WTC11 (cell line): Measurements from ENCODE around the gene RWDD4. TPM values are rescaled to one million over a fixed set of nuclear protein-coding genes. Genes with fewer than 3 reads are reported as not detected.
A peak's percentile ranks its signal among the peaks of the same experiment; 100 is the strongest.

ENCODE experiments used
- ATAC-seq: fragments of 200-7000 bp; cut with Tn5 transposase; 2 replicates; pipeline ENCODE4 v1.10.0; 2021; ENCODE audit warnings: mild to moderate bottlenecking, moderate library complexity
- CTCF ChIA-PET: fragments of 300-600 bp; sonication (Branson Sonifier 250); formaldehyde crosslinking; loops from one replicate; lab custom pipeline; 2021; ENCODE audit warnings: antibody characterized with exemption; lab: Charles Lee
- POLR2A ChIA-PET: fragments of 350-600 bp; sonication (Branson Sonifier 250); formaldehyde crosslinking; loops from one replicate; lab custom pipeline; 2021; ENCODE audit warnings: antibody characterized with exemption; lab: Charles Lee
- DNase-seq: peaks from one replicate; pipeline ENCODE4 v3.0.0; 2021; ENCODE audit warnings: low spot score
- H3K27ac Mint-ChIP-seq: 2 replicates; pipeline ENCODE4 v1.8.0; 2021; ENCODE audit warnings: mixed read lengths
- H3K27me3 Mint-ChIP-seq: 2 replicates; pipeline ENCODE4 v1.8.0; 2021; ENCODE audit warnings: low read depth, mild to moderate bottlenecking, moderate library complexity, mixed read lengths
- H3K36me3 Mint-ChIP-seq: 2 replicates; pipeline ENCODE4 v1.8.0; 2021; ENCODE audit warnings: mixed read lengths
- H3K4me1 Mint-ChIP-seq: 2 replicates; pipeline ENCODE4 v1.8.0; 2022; ENCODE audit warnings: mixed read lengths
- H3K4me3 Mint-ChIP-seq: 2 replicates; pipeline ENCODE4 v1.8.0; 2021; ENCODE audit warnings: mild to moderate bottlenecking, moderate library complexity, mixed read lengths
- H3K9me3 Mint-ChIP-seq: 2 replicates; pipeline ENCODE4 v1.8.0; 2021; ENCODE audit warnings: mixed read lengths
- ESRRA ChIP-seq: sonication (generic); formaldehyde crosslinking; IDR thresholded peaks from 2 replicates; pipeline ENCODE4 v1.8.1; 2022; ENCODE audit warnings: mild to moderate bottlenecking, missing genetic modification reagents, borderline replicate concordance
- FOXJ3 ChIP-seq: sonication (generic); formaldehyde crosslinking; IDR thresholded peaks from 2 replicates; pipeline ENCODE4 v1.9.0; 2021; ENCODE audit warnings: missing genetic modification reagents, mild to moderate bottlenecking, borderline replicate concordance
- HMGA2 ChIP-seq: fragments of 250-450 bp; sonication (Bioruptor Pico); IDR thresholded peaks from 2 replicates; pipeline ENCODE4 v1.4.0; 2021; ENCODE audit warnings: mild to moderate bottlenecking, moderate library complexity
- IRF2 ChIP-seq: sonication (generic); formaldehyde crosslinking; IDR thresholded peaks from 2 replicates; pipeline ENCODE4 v1.8.0; 2022; ENCODE audit warnings: low read depth, missing genetic modification reagents, borderline replicate concordance
- KAT7 ChIP-seq: sonication (generic); formaldehyde crosslinking; IDR thresholded peaks from 2 replicates; pipeline ENCODE4 v1.8.1; 2023; ENCODE audit warnings: missing genetic modification reagents, mild to moderate bottlenecking, borderline replicate concordance
- TEAD1 ChIP-seq: sonication (generic); formaldehyde crosslinking; IDR thresholded peaks from 2 replicates; pipeline ENCODE4 v1.8.0; 2022; ENCODE audit warnings: mild to moderate bottlenecking, missing genetic modification reagents
- TEAD4 ChIP-seq: sonication (generic); formaldehyde crosslinking; IDR thresholded peaks from 2 replicates; pipeline ENCODE4 v1.8.0; 2022; ENCODE audit warnings: mild to moderate bottlenecking, missing genetic modification reagents
- ZNF219 ChIP-seq: sonication (generic); formaldehyde crosslinking; IDR thresholded peaks from 2 replicates; pipeline ENCODE4 v1.8.0; 2023; ENCODE audit warnings: missing genetic modification reagents, mild to moderate bottlenecking, borderline replicate concordance
- ZNF317 ChIP-seq: sonication (generic); formaldehyde crosslinking; IDR thresholded peaks from 2 replicates; pipeline ENCODE4 v1.8.1; 2023; ENCODE audit warnings: low read depth, mild to moderate bottlenecking, moderate library complexity, missing genetic modification reagents, borderline replicate concordance
- total RNA-seq: library from RNA; stranded (reverse); gene quantifications from 3 replicates; pipeline ENCODE4 v1.2.3, GENCODE V29; 2021
- TF ChIP-seq, protein P1 (sequence below): fragments of 250-450 bp; sonication (Bioruptor Pico); IDR thresholded peaks from 2 replicates; pipeline ENCODE4 v2.1.2; 2022; ENCODE audit warnings: mild to moderate bottlenecking, moderate library complexity
- TF ChIP-seq, protein P2 (sequence below): fragments of 250-450 bp; sonication (Bioruptor Pico); IDR thresholded peaks from 2 replicates; pipeline ENCODE4 v1.8.0; 2021; ENCODE audit warnings: mild to moderate bottlenecking
- TF ChIP-seq, protein P3 (sequence below): sonication (generic); formaldehyde crosslinking; IDR thresholded peaks from 2 replicates; pipeline ENCODE4 v1.8.0; 2023; ENCODE audit warnings: mild to moderate bottlenecking, missing genetic modification reagents
- TF ChIP-seq, protein P4 (sequence below): sonication (generic); formaldehyde crosslinking; IDR thresholded peaks from 2 replicates; pipeline ENCODE4 v1.8.1; 2023; ENCODE audit warnings: mild to moderate bottlenecking, missing genetic modification reagents, moderate library complexity
- TF ChIP-seq, protein P5 (sequence below): sonication (generic); formaldehyde crosslinking; IDR thresholded peaks from 2 replicates; pipeline ENCODE4 v1.8.0; 2023; ENCODE audit warnings: missing genetic modification reagents

The RWDD4 gene
- total RNA-seq, 1 experiment from 2014 or later, result 17.8 TPM

DNA sequence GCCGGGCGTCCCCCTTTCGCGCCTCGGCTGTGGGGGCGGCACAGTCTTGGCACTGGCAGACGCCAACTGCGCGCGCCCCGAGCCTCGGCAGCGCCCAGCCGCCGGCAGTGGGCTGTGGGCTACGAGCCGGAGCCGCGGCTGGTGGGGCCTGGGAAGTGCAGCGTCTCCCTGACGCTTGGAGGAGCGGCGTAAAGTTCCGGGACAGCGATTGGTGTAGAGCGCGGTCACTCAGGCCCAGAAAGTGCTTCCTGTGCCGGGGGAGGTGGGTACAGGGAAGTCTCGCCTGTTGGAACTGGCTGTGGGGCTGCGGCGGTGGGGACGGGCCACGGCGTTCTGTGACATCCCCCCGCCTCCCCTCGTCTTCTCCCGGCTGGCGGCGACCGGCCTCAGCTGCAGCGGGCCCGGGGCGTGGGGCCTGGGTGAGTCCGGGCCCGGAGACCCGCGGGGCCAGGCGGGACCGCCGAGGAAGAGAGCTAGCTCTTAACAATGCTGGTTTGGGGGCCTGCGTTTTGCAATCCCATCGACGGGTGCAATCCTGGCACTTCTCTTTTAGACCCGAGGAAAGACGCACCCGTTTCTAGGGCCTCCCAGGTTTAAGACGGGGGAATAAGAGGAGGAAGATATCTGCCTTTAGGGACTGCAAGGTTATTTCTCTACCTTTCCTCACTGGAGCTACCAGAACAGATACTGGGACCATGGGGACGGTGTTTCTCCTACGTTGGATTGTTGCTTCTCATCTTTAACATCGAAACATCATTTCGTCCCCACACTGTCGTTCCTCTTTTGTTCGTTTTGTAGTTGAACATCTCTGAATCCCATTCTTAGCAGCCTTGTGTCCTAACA is at the start of gene RWDD4, which contains the start of gene TRAPPC11 (continued):
- no peak for TF ChIP-seq IRF2
- 0 out of 2 replicates have a peak, but pooled peaks have one; percentile 37 for TF ChIP-seq TEAD1 (CRISPR knock-in tag)
- TF ChIP-seq, all 79 proteins: peak for 20

DNA sequence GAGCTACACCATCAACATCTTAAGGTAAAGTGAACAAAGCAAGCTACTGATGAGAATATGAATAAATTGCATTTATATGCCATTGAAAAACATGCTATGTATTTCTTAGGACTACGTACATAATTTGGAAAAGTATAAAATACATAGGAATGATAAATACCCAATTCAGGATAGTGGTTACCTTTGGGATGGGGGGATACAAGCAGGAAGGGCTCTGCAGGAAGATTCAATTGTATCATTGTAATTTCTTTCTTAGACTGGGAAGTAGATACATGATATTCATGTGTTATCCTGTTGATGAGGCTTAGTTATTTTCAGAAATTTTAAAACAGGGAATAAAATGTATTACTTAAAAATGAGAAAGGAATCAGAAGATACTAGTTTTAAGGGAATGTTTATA is 43.5 kb upstream of the RWDD4 start:
- no peak overlapping the region for H3K27ac Mint-ChIP-seq
- TF ChIP-seq HMGA2, result no peak
- POLR2A ChIA-PET, result no interaction called here
- no peak overlapping the region for H3K4me3 Mint-ChIP-seq
- CTCF ChIA-PET, result no interaction called here
- no peaks in the 10 kb centered on the region for H3K4me1 Mint-ChIP-seq
- peaks cover 82% of the 10 kb centered on the region for H3K36me3 Mint-ChIP-seq
- ATAC-seq (no peak), DNase-seq (no peak)
- H3K9me3 Mint-ChIP-seq, result peaks cover 13% of the 10 kb centered on the region
- H3K27me3 Mint-ChIP-seq, result no peaks in the 10 kb centered on the region

DNA sequence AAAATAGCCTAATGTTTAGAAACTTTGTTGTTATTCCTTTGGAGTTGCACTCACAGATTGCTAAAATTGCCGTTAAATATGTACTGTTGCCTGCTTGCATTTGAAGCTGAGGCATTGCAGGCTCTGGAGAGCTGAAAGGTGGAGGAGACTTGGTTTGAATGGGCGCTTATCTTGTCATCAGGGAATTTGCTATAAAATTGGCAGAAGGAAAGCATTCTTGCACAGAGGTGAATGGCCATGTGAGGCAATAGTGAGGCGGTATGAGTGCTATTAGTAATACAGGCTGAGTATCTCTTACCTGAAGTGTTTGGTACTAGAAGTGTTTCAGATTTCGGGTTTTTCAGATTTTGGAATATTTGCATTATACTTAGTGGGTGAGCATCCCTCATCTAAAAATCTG is 41.4 kb upstream of the RWDD4 start:
- ChIA-PET CTCF (no interaction called here), POLR2A (no interaction called here)
- TF ChIP-seq ZNF219 (CRISPR knock-in tag) (no peak), FOXJ3 (CRISPR knock-in tag) (no peak), ZNF317 (CRISPR knock-in tag) (no peak), ESRRA (no peak), TEAD4 (CRISPR knock-in tag) (no peak), KAT7 (CRISPR knock-in tag) (no peak)
- TF ChIP-seq, protein P1, sequence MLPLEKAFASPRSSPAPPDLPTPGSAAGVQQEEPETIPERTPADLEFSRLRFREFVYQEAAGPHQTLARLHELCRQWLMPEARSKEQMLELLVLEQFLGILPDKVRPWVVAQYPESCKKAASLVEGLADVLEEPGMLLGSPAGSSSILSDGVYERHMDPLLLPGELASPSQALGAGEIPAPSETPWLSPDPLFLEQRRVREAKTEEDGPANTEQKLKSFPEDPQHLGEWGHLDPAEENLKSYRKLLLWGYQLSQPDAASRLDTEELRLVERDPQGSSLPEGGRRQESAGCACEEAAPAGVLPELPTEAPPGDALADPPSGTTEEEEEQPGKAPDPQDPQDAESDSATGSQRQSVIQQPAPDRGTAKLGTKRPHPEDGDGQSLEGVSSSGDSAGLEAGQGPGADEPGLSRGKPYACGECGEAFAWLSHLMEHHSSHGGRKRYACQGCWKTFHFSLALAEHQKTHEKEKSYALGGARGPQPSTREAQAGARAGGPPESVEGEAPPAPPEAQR (CRISPR knock-in tag), result no peak
- TF ChIP-seq, protein P2, sequence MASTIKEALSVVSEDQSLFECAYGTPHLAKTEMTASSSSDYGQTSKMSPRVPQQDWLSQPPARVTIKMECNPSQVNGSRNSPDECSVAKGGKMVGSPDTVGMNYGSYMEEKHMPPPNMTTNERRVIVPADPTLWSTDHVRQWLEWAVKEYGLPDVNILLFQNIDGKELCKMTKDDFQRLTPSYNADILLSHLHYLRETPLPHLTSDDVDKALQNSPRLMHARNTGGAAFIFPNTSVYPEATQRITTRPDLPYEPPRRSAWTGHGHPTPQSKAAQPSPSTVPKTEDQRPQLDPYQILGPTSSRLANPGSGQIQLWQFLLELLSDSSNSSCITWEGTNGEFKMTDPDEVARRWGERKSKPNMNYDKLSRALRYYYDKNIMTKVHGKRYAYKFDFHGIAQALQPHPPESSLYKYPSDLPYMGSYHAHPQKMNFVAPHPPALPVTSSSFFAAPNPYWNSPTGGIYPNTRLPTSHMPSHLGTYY (CRISPR knock-in tag), result no peak
- TF ChIP-seq, protein P3, sequence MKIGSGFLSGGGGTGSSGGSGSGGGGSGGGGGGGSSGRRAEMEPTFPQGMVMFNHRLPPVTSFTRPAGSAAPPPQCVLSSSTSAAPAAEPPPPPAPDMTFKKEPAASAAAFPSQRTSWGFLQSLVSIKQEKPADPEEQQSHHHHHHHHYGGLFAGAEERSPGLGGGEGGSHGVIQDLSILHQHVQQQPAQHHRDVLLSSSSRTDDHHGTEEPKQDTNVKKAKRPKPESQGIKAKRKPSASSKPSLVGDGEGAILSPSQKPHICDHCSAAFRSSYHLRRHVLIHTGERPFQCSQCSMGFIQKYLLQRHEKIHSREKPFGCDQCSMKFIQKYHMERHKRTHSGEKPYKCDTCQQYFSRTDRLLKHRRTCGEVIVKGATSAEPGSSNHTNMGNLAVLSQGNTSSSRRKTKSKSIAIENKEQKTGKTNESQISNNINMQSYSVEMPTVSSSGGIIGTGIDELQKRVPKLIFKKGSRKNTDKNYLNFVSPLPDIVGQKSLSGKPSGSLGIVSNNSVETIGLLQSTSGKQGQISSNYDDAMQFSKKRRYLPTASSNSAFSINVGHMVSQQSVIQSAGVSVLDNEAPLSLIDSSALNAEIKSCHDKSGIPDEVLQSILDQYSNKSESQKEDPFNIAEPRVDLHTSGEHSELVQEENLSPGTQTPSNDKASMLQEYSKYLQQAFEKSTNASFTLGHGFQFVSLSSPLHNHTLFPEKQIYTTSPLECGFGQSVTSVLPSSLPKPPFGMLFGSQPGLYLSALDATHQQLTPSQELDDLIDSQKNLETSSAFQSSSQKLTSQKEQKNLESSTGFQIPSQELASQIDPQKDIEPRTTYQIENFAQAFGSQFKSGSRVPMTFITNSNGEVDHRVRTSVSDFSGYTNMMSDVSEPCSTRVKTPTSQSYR, result no peak
- TF ChIP-seq, protein P4, sequence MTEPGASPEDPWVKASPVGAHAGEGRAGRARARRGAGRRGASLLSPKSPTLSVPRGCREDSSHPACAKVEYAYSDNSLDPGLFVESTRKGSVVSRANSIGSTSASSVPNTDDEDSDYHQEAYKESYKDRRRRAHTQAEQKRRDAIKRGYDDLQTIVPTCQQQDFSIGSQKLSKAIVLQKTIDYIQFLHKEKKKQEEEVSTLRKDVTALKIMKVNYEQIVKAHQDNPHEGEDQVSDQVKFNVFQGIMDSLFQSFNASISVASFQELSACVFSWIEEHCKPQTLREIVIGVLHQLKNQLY (CRISPR knock-in tag), result no peak
- TF ChIP-seq, protein P5, sequence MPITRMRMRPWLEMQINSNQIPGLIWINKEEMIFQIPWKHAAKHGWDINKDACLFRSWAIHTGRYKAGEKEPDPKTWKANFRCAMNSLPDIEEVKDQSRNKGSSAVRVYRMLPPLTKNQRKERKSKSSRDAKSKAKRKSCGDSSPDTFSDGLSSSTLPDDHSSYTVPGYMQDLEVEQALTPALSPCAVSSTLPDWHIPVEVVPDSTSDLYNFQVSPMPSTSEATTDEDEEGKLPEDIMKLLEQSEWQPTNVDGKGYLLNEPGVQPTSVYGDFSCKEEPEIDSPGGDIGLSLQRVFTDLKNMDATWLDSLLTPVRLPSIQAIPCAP (CRISPR knock-in tag), result no peak
- Mint-ChIP-seq H3K4me3 (no peak overlapping the region), H3K4me1 (no peaks in the 10 kb centered on the region), H3K27ac (no peak overlapping the region), H3K9me3 (peaks cover 13% of the 10 kb centered on the region), H3K36me3 (peaks cover 85% of the 10 kb centered on the region), H3K27me3 (no peaks in the 10 kb centered on the region)
- ATAC-seq (no peak), DNase-seq (no peak)
